Tibial nerve (tissue), 4 donors: ENCODE results near the gene NUP85.

ENCODE experiments used
- CTCF ChIP-seq, 5 experiments: fragments of 200-600 bp in 3 of 5; fragments of 450-650 bp in 2 of 5; sonication (generic) in 3 of 5; IDR thresholded peaks; one replicate each; pipeline ENCODE4 v1.5.1; 2016 to 2019; ENCODE audit warnings: antibody characterized with exemption in 5 of 5, mild to moderate bottlenecking in 3 of 5, moderate library complexity in 2 of 5
- EP300 ChIP-seq, 2 donors: sonication (generic); formaldehyde crosslinking; IDR thresholded peaks; one replicate each; pipeline ENCODE4 v1.6.1; 2017; ENCODE audit warnings: antibody characterized with exemption in 2 of 2, mild to moderate bottlenecking in 1 of 2
- POLR2A ChIP-seq, 2 donors: fragments of 450-650 bp; IDR thresholded peaks; one replicate each; pipeline ENCODE4 v1.6.1; 2017; ENCODE audit warnings: antibody characterized with exemption in 2 of 2, mild to moderate bottlenecking in 2 of 2, moderate library complexity in 2 of 2

GRCh38 chr17:75271955-75272847 lies 66.7 kb downstream of the NUP85 start:
- TF ChIP-seq CTCF (IDR thresholded peaks at IDR 0.05) = no peak
- TF ChIP-seq POLR2A (IDR thresholded peaks at IDR 0.05) = no peak
- TF ChIP-seq EP300 (IDR thresholded peaks at IDR 0.05) = no peak
